ENCODE results near the gene CSTF3. TPM values are rescaled to one million over a fixed set of nuclear protein-coding genes. Genes with fewer than 3 reads are reported as not detected.

Gene CSTF3
- total RNA-seq, 1 experiment from 2014 or later, result 68.3 TPM

DNA sequence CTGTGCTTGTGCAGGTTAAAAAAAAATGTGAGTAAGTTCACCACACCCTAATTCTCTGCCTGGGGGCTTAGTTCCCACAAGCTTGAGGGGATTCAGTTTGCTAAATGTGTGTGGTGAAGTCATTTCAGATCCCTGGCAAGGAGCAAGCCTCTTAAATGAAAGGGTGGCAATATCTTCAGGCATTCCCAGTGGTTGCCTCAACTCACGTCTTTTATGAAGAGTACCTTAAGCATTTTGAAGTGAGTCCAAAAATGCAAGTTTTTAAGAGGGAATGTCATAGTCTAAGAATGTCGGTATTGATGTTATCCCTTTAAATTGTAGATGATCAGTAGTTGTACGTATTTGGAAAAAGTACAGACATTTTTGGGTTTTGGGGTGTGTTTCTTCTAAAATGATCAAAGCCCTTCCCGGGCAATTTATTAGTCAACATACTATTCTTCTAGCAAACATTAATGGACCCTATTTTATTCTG is 117.0 kb downstream of the CSTF3 start (continued):
- TF ChIP-seq, protein P1, sequence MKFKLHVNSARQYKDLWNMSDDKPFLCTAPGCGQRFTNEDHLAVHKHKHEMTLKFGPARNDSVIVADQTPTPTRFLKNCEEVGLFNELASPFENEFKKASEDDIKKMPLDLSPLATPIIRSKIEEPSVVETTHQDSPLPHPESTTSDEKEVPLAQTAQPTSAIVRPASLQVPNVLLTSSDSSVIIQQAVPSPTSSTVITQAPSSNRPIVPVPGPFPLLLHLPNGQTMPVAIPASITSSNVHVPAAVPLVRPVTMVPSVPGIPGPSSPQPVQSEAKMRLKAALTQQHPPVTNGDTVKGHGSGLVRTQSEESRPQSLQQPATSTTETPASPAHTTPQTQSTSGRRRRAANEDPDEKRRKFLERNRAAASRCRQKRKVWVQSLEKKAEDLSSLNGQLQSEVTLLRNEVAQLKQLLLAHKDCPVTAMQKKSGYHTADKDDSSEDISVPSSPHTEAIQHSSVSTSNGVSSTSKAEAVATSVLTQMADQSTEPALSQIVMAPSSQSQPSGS (CRISPR knock-in tag; IDR thresholded peaks at IDR 0.05; ENCODE audit: borderline replicate concordance, low read depth), result no peak
- TF ChIP-seq OVOL2 (CRISPR knock-in tag; IDR thresholded peaks at IDR 0.05; ENCODE audit: borderline replicate concordance), result no peak
- TF ChIP-seq, protein P2, sequence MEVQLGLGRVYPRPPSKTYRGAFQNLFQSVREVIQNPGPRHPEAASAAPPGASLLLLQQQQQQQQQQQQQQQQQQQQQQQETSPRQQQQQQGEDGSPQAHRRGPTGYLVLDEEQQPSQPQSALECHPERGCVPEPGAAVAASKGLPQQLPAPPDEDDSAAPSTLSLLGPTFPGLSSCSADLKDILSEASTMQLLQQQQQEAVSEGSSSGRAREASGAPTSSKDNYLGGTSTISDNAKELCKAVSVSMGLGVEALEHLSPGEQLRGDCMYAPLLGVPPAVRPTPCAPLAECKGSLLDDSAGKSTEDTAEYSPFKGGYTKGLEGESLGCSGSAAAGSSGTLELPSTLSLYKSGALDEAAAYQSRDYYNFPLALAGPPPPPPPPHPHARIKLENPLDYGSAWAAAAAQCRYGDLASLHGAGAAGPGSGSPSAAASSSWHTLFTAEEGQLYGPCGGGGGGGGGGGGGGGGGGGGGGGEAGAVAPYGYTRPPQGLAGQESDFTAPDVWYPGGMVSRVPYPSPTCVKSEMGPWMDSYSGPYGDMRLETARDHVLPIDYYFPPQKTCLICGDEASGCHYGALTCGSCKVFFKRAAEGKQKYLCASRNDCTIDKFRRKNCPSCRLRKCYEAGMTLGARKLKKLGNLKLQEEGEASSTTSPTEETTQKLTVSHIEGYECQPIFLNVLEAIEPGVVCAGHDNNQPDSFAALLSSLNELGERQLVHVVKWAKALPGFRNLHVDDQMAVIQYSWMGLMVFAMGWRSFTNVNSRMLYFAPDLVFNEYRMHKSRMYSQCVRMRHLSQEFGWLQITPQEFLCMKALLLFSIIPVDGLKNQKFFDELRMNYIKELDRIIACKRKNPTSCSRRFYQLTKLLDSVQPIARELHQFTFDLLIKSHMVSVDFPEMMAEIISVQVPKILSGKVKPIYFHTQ (CRISPR knock-in tag; IDR thresholded peaks at IDR 0.05), result no peak
- TF ChIP-seq, protein P3, sequence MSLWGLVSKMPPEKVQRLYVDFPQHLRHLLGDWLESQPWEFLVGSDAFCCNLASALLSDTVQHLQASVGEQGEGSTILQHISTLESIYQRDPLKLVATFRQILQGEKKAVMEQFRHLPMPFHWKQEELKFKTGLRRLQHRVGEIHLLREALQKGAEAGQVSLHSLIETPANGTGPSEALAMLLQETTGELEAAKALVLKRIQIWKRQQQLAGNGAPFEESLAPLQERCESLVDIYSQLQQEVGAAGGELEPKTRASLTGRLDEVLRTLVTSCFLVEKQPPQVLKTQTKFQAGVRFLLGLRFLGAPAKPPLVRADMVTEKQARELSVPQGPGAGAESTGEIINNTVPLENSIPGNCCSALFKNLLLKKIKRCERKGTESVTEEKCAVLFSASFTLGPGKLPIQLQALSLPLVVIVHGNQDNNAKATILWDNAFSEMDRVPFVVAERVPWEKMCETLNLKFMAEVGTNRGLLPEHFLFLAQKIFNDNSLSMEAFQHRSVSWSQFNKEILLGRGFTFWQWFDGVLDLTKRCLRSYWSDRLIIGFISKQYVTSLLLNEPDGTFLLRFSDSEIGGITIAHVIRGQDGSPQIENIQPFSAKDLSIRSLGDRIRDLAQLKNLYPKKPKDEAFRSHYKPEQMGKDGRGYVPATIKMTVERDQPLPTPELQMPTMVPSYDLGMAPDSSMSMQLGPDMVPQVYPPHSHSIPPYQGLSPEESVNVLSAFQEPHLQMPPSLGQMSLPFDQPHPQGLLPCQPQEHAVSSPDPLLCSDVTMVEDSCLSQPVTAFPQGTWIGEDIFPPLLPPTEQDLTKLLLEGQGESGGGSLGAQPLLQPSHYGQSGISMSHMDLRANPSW (CRISPR knock-in tag; conservative IDR thresholded peaks at IDR 0.05; ENCODE audit: low read depth), result no peak
- TF ChIP-seq ETV6 (CRISPR knock-in tag; IDR thresholded peaks at IDR 0.05), result no peak

DNA sequence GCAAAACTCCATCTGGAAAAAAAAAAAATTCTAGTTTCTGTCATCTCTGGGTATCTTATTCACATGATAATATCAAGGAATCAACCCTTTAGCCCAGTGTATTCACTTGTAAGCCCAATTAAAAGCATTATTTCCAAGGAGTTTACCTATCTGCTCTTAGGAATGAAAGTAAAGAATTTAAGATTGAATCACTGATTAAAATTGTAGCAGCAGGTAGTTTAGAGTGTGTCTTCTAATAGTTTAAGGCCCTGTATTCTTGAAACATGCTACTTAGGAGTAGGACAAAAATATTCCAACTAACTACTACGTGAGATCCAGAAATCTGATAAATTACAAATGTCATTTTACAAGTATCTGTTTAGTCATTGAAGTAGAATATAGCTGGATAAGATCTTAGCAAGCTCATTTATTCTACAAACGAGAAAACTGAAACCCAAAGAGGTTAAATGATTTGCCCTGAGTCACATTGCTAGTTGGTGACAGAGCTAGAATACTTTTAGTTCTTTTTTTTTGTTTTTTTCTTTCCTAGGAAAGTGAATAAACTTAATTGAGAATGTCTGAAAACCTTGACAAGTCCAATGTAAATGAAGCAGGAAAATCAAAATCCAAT is 118.0 kb downstream of the CSTF3 start:
- peaks cover 5% of the 10 kb centered on the region for H3K9me3 Mint-ChIP-seq
- DNase-seq (ENCODE audit: low spot score), result no peak
- no peak for ATAC-seq
- POLR2A ChIA-PET, result interaction anchor here (0.6 kb wide), 1 partner anchor 28 kb away, joined by 3 read pairs; no protein-coding TSS in a partner anchor
- H3K27ac Mint-ChIP-seq, result no peak overlapping the region
- H3K36me3 Mint-ChIP-seq, result peaks cover 33% of the 10 kb centered on the region
- peaks cover 10% of the 10 kb centered on the region for H3K4me1 Mint-ChIP-seq
- H3K27me3 Mint-ChIP-seq (ENCODE audit: low read depth), result no peaks in the 10 kb centered on the region
- CTCF ChIA-PET, result no interaction called here
- H3K4me3 Mint-ChIP-seq, result no peak overlapping the region
- TF ChIP-seq, protein P4, sequence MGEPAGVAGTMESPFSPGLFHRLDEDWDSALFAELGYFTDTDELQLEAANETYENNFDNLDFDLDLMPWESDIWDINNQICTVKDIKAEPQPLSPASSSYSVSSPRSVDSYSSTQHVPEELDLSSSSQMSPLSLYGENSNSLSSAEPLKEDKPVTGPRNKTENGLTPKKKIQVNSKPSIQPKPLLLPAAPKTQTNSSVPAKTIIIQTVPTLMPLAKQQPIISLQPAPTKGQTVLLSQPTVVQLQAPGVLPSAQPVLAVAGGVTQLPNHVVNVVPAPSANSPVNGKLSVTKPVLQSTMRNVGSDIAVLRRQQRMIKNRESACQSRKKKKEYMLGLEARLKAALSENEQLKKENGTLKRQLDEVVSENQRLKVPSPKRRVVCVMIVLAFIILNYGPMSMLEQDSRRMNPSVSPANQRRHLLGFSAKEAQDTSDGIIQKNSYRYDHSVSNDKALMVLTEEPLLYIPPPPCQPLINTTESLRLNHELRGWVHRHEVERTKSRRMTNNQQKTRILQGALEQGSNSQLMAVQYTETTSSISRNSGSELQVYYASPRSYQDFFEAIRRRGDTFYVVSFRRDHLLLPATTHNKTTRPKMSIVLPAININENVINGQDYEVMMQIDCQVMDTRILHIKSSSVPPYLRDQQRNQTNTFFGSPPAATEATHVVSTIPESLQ (CRISPR knock-in tag; IDR thresholded peaks at IDR 0.05), result no peak
- TF ChIP-seq, protein P5, sequence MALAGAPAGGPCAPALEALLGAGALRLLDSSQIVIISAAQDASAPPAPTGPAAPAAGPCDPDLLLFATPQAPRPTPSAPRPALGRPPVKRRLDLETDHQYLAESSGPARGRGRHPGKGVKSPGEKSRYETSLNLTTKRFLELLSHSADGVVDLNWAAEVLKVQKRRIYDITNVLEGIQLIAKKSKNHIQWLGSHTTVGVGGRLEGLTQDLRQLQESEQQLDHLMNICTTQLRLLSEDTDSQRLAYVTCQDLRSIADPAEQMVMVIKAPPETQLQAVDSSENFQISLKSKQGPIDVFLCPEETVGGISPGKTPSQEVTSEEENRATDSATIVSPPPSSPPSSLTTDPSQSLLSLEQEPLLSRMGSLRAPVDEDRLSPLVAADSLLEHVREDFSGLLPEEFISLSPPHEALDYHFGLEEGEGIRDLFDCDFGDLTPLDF (CRISPR knock-in tag; IDR thresholded peaks at IDR 0.05), result no peak
- TF ChIP-seq, protein P6, sequence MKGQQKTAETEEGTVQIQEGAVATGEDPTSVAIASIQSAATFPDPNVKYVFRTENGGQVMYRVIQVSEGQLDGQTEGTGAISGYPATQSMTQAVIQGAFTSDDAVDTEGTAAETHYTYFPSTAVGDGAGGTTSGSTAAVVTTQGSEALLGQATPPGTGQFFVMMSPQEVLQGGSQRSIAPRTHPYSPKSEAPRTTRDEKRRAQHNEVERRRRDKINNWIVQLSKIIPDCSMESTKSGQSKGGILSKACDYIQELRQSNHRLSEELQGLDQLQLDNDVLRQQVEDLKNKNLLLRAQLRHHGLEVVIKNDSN (CRISPR knock-in tag; IDR thresholded peaks at IDR 0.05), result no peak
- TF ChIP-seq, protein P7, sequence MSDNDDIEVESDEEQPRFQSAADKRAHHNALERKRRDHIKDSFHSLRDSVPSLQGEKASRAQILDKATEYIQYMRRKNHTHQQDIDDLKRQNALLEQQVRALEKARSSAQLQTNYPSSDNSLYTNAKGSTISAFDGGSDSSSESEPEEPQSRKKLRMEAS (CRISPR knock-in tag; IDR thresholded peaks at IDR 0.05), result no peak
- TF ChIP-seq NFATC4 (CRISPR knock-in tag; IDR thresholded peaks at IDR 0.05) (no peak), IRF2 (CRISPR knock-in tag; IDR thresholded peaks at IDR 0.05; ENCODE audit: borderline replicate concordance, low read depth) (no peak), MYBL2 (CRISPR knock-in tag; IDR thresholded peaks at IDR 0.05) (no peak), FOXJ3 (CRISPR knock-in tag; IDR thresholded peaks at IDR 0.05; ENCODE audit: borderline replicate concordance) (no peak), ATF1 (CRISPR knock-in tag; IDR thresholded peaks at IDR 0.05) (no peak), TEAD4 (CRISPR knock-in tag; IDR thresholded peaks at IDR 0.05) (no peak)
- TF ChIP-seq, protein P8, sequence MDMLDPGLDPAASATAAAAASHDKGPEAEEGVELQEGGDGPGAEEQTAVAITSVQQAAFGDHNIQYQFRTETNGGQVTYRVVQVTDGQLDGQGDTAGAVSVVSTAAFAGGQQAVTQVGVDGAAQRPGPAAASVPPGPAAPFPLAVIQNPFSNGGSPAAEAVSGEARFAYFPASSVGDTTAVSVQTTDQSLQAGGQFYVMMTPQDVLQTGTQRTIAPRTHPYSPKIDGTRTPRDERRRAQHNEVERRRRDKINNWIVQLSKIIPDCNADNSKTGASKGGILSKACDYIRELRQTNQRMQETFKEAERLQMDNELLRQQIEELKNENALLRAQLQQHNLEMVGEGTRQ (CRISPR knock-in tag; IDR thresholded peaks at IDR 0.05), result no peak
- TF ChIP-seq, protein P3 (CRISPR knock-in tag; conservative IDR thresholded peaks at IDR 0.05; ENCODE audit: low read depth), result no peak
- TF ChIP-seq, protein P9, sequence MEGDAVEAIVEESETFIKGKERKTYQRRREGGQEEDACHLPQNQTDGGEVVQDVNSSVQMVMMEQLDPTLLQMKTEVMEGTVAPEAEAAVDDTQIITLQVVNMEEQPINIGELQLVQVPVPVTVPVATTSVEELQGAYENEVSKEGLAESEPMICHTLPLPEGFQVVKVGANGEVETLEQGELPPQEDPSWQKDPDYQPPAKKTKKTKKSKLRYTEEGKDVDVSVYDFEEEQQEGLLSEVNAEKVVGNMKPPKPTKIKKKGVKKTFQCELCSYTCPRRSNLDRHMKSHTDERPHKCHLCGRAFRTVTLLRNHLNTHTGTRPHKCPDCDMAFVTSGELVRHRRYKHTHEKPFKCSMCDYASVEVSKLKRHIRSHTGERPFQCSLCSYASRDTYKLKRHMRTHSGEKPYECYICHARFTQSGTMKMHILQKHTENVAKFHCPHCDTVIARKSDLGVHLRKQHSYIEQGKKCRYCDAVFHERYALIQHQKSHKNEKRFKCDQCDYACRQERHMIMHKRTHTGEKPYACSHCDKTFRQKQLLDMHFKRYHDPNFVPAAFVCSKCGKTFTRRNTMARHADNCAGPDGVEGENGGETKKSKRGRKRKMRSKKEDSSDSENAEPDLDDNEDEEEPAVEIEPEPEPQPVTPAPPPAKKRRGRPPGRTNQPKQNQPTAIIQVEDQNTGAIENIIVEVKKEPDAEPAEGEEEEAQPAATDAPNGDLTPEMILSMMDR (IDR thresholded peaks at IDR 0.05), result no peak

Measured in WTC11 (cell line).